IPS-20b (cell line): Measurements from ENCODE around the gene HSPG2.

Experiments used
- H3K27ac ChIP-seq: one replicate; pipeline ENCODE4 v1.5.1; 2013; ENCODE audit warnings: low read length
- H3K27me3 ChIP-seq: 2 replicates; pipeline ENCODE4 v1.6.1; 2013; ENCODE audit warnings: mild to moderate bottlenecking, low read length, inconsistent platforms; ENCODE audit not compliant: insufficient read depth
- H3K36me3 ChIP-seq: 2 replicates; pipeline ENCODE4 v1.6.1; 2013; ENCODE audit warnings: low read depth, mild to moderate bottlenecking, inconsistent platforms, low read length, moderate library complexity; ENCODE audit not compliant: insufficient read depth
- H3K4me1 ChIP-seq: 2 replicates; pipeline ENCODE4 v1.6.1; 2013; ENCODE audit warnings: mild to moderate bottlenecking, control low read depth, inconsistent platforms, low read length, moderate library complexity; ENCODE audit not compliant: insufficient read depth
- H3K4me3 ChIP-seq: 2 replicates; pipeline ENCODE4 v1.5.1; 2013; ENCODE audit warnings: mild to moderate bottlenecking, low read length, inconsistent platforms
- H3K9ac ChIP-seq: 2 replicates; pipeline ENCODE4 v1.6.1; 2013; ENCODE audit warnings: low read depth, mild to moderate bottlenecking, inconsistent platforms, low read length, moderate library complexity
- H3K9me3 ChIP-seq: 2 replicates; pipeline ENCODE4 v1.6.1; 2013; ENCODE audit warnings: mild to moderate bottlenecking, low read depth, low read length, inconsistent platforms; ENCODE audit not compliant: insufficient read depth

Gene HSPG2

GRCh38 chr1:21898326-21899200, 38.5 kb downstream of the HSPG2 start:
- Histone ChIP-seq H3K4me1 (no peaks in the 10 kb centered on the region), H3K27me3 (no peaks in the 10 kb centered on the region), H3K9ac (no peak overlapping the region), H3K9me3 (no peaks in the 10 kb centered on the region), H3K27ac (no peak overlapping the region), H3K36me3 (peaks cover 20% of the 10 kb centered on the region), H3K4me3 (no peak overlapping the region)

- peaks cover 20% of the 10 kb centered on the region for H3K36me3 ChIP-seq
- H3K9me3 ChIP-seq: no peaks in the 10 kb centered on the region
- no peak overlapping the region for H3K27ac ChIP-seq
- no peak overlapping the region for H3K4me3 ChIP-seq
- H3K4me1 ChIP-seq: no peaks in the 10 kb centered on the region
- no peaks in the 10 kb centered on the region for H3K27me3 ChIP-seq
- no peak overlapping the region for H3K9ac ChIP-seq
Measured at GRCh38 chr1:21897844-21898243, 39.3 kb downstream of the HSPG2 start.

- Histone ChIP-seq H3K9me3 (no peaks in the 10 kb centered on the region), H3K4me3 (no peak overlapping the region), H3K4me1 (no peaks in the 10 kb centered on the region), H3K27me3 (no peaks in the 10 kb centered on the region), H3K27ac (no peak overlapping the region), H3K9ac (no peak overlapping the region), H3K36me3 (peaks cover 20% of the 10 kb centered on the region)
Measured at GRCh38 chr1:21896652-21897532, 40.2 kb downstream of the HSPG2 start.

- no peak overlapping the region for H3K27ac ChIP-seq
- no peak overlapping the region for H3K9ac ChIP-seq
- H3K36me3 ChIP-seq: peaks cover 28% of the 10 kb centered on the region
- no peaks in the 10 kb centered on the region for H3K9me3 ChIP-seq
- no peaks in the 10 kb centered on the region for H3K4me1 ChIP-seq
- H3K27me3 ChIP-seq: no peaks in the 10 kb centered on the region
- no peak overlapping the region for H3K4me3 ChIP-seq
Measured at GRCh38 chr1:21896026-21896425, 41.1 kb downstream of the HSPG2 start.

- Histone ChIP-seq H3K4me1 (no peaks in the 10 kb centered on the region), H3K4me3 (no peak overlapping the region), H3K9ac (no peak overlapping the region), H3K36me3 (peaks cover 36% of the 10 kb centered on the region), H3K9me3 (no peaks in the 10 kb centered on the region), H3K27ac (no peak overlapping the region), H3K27me3 (no peaks in the 10 kb centered on the region)
Measured at GRCh38 chr1:21894034-21894881, 42.9 kb downstream of the HSPG2 start.

GRCh38 chr1:21893046-21893805, 43.9 kb downstream of the HSPG2 start:
- H3K4me1 ChIP-seq: no peaks in the 10 kb centered on the region
- no peaks in the 10 kb centered on the region for H3K27me3 ChIP-seq
- no peaks in the 10 kb centered on the region for H3K9me3 ChIP-seq
- H3K4me3 ChIP-seq: no peak overlapping the region
- peaks cover 42% of the 10 kb centered on the region for H3K36me3 ChIP-seq
- H3K27ac ChIP-seq: no peak overlapping the region
- no peak overlapping the region for H3K9ac ChIP-seq

- Histone ChIP-seq H3K4me3 (no peak overlapping the region), H3K9ac (no peak overlapping the region), H3K9me3 (no peaks in the 10 kb centered on the region), H3K27me3 (no peaks in the 10 kb centered on the region), H3K36me3 (peaks cover 54% of the 10 kb centered on the region), H3K27ac (no peak overlapping the region), H3K4me1 (no peaks in the 10 kb centered on the region)
Measured at GRCh38 chr1:21891621-21892479, 45.3 kb downstream of the HSPG2 start.

- no peak overlapping the region for H3K4me3 ChIP-seq
- H3K36me3 ChIP-seq: peaks cover 60% of the 10 kb centered on the region
- no peaks in the 10 kb centered on the region for H3K4me1 ChIP-seq
- no peaks in the 10 kb centered on the region for H3K27me3 ChIP-seq
- no peak overlapping the region for H3K27ac ChIP-seq
- no peak overlapping the region for H3K9ac ChIP-seq
- no peaks in the 10 kb centered on the region for H3K9me3 ChIP-seq
Measured at GRCh38 chr1:21891081-21891480, 46.0 kb downstream of the HSPG2 start.

GRCh38 chr1:21888500-21888899, 48.6 kb downstream of the HSPG2 start:
- Histone ChIP-seq H3K4me1 (no peaks in the 10 kb centered on the region), H3K36me3 (peaks cover 50% of the 10 kb centered on the region), H3K9ac (no peak overlapping the region), H3K27ac (no peak overlapping the region), H3K4me3 (no peak overlapping the region), H3K9me3 (no peaks in the 10 kb centered on the region), H3K27me3 (no peaks in the 10 kb centered on the region)

- Histone ChIP-seq H3K9me3 (no peaks in the 10 kb centered on the region), H3K9ac (no peak overlapping the region), H3K27ac (no peak overlapping the region), H3K4me3 (no peak overlapping the region), H3K36me3 (peaks cover 50% of the 10 kb centered on the region), H3K4me1 (no peaks in the 10 kb centered on the region), H3K27me3 (no peaks in the 10 kb centered on the region)
Measured at GRCh38 chr1:21887796-21888195, 49.3 kb downstream of the HSPG2 start.
